GM12872 (cell line): Measurements from ENCODE around the gene HAUS8.

Experiments
- CTCF ChIP-seq: IDR thresholded peaks from 3 replicates; pipeline ENCODE4 v1.5.1; 2011; ENCODE audit warnings: low read depth, mild to moderate bottlenecking, low read length, moderate library complexity; ENCODE audit not compliant: insufficient read depth

The HAUS8 gene

GRCh38 chr19:17020823-17021222 lies 54.4 kb downstream of the HAUS8 start:
- no peak for TF ChIP-seq CTCF

GRCh38 chr19:17020385-17020784 lies 54.9 kb downstream of the HAUS8 start:
- no peak for TF ChIP-seq CTCF

GRCh38 chr19:17011485-17011884 lies 63.8 kb downstream of the HAUS8 start:
- TF ChIP-seq CTCF = no peak

- no peak for TF ChIP-seq CTCF
Observed at GRCh38 chr19:17006579-17006978, 68.7 kb downstream of the HAUS8 start.

- peak; percentile 16; the same call in 1 of the 3 replicates for TF ChIP-seq CTCF
Observed at GRCh38 chr19:17005000-17005399, 70.3 kb downstream of the HAUS8 start.

GRCh38 chr19:17004386-17004785 lies 70.9 kb downstream of the HAUS8 start:
- TF ChIP-seq CTCF = no peak

- TF ChIP-seq CTCF = no peak
Observed at GRCh38 chr19:17002455-17002854, 72.8 kb downstream of the HAUS8 start.

- TF ChIP-seq CTCF = no peak
Observed at GRCh38 chr19:17001603-17002183, 73.6 kb downstream of the HAUS8 start.
